Measurements from ENCODE around the gene TBX21. TPM values are rescaled to one million over a fixed set of nuclear protein-coding genes. Genes with fewer than 3 reads are reported as not detected.
"Not testable (repeated sequence)": the region's sequence is repeated elsewhere in the genome, so short reads cannot be mapped to it uniquely, and the experiment has no call there.

The TBX21 gene
- total RNA-seq, 2 donors from 2014 or later, result not detected

DNA sequence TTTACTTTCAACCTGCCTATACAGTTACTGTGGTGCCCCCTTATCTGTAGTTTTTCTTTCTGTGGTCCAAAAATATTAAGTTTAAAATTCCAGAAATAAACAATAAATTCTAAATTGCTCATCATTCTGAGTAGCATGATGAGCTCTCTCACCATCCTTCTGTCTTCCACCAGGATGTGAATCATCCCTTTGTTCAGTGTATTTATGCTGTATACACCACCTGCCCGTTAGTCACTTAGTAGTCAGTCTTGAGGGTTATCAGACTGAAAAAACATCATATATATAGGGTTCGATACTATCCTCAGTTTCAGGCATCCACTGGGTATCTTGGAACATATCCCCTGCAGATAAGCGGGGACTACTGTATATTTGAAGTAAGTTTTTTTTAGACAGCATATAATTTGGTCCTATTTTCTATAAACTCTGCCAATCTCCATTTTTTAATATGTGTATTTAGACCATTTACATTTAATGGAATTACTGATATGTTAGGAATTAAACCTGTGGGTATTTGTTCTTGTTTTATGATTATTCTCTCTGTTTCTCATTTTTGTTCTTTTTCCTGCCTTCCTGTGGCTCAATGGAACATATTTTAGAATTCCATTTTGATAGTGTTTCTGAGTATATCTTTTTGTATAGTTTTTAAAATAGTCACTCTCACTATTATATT lies 31.0 kb downstream of the TBX21 start:
- Mint-ChIP-seq H3K9me3 (peaks cover 9% of the 10 kb centered on the region), H3K4me1 (no peaks in the 10 kb centered on the region), H3K4me3 (no peak overlapping the region), H3K36me3 (ENCODE audit: low read depth) (no peaks in the 10 kb centered on the region), H3K27ac (no peak overlapping the region), H3K27me3 (ENCODE audit: insufficient read depth) (peaks cover 32% of the 10 kb centered on the region)
- DNase-seq, result no peak
- H3K27ac ChIP-seq (ENCODE audit: low read depth, low read length), result no peak overlapping the region
- no peak overlapping the region for H3K9ac ChIP-seq (ENCODE audit: extremely low read depth, low read length, poor library complexity, severe bottlenecking)
- 65 to 90% methylated on average over 2 to 3 of the region's 3 CpGs for WGBS, 2 experiments (ENCODE audit: insufficient coverage in 1 of 2, insufficient read length in 1 of 2)
- TF ChIP-seq CTCF (conservative IDR thresholded peaks at IDR 0.05), result no peak
- H3K36me3 ChIP-seq (ENCODE audit: control insufficient read depth, insufficient read depth, low read length), result no peaks in the 10 kb centered on the region
- H3K27me3 ChIP-seq (ENCODE audit: control insufficient read depth, insufficient read depth, low read length, poor library complexity, severe bottlenecking), result peaks cover 18% of the 10 kb centered on the region
- H3K4me1 ChIP-seq (ENCODE audit: control insufficient read depth, insufficient read depth, low read length), result no peaks in the 10 kb centered on the region
- H3K4me3 ChIP-seq (ENCODE audit: low read length), result no peak overlapping the region
- H3K9me3 ChIP-seq (ENCODE audit: control insufficient read depth, low read length), result peaks cover 14% of the 10 kb centered on the region

DNA sequence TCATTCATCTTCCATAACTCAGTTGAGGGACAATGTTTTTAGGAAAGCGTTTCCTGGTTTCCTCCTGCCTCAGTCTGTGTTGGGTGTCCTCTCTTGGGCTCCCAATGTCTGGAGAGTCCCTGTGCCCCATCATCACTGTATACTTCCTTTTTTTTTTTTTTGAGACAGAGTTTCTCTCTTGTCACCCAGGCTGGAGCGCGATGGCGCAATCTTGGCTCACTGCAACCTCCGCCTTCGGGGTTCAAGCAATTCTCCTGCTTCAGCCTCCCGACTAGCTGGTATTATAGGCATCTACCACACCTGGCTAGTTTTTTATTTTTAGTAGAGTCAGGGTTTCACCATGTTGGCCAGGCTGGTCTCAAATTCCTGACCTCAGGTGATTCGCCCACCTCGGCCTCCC lies 40.6 kb downstream of the TBX21 start:
- H3K4me1 ChIP-seq (ENCODE audit: control insufficient read depth, insufficient read depth, low read length); H3K36me3 Mint-ChIP-seq (ENCODE audit: low read depth); H3K27ac Mint-ChIP-seq; H3K9ac ChIP-seq (ENCODE audit: extremely low read depth, low read length, poor library complexity, severe bottlenecking); H3K4me3 Mint-ChIP-seq; DNase-seq; H3K4me1 Mint-ChIP-seq; H3K36me3 ChIP-seq (ENCODE audit: control insufficient read depth, insufficient read depth, low read length); H3K4me3 ChIP-seq (ENCODE audit: low read length); H3K9me3 Mint-ChIP-seq; H3K9me3 ChIP-seq (ENCODE audit: control insufficient read depth, low read length); H3K27ac ChIP-seq (ENCODE audit: low read depth, low read length): not testable (repeated sequence)
- 91 to 93% methylated on average over 9 of the region's 9 CpGs for WGBS, 2 experiments (ENCODE audit: insufficient coverage in 1 of 2, insufficient read length in 1 of 2)
- peaks cover 69% of the 10 kb centered on the region for H3K27me3 Mint-ChIP-seq (ENCODE audit: insufficient read depth)
- peaks cover 58% of the 10 kb centered on the region for H3K27me3 ChIP-seq (ENCODE audit: control insufficient read depth, insufficient read depth, low read length, poor library complexity, severe bottlenecking)

DNA sequence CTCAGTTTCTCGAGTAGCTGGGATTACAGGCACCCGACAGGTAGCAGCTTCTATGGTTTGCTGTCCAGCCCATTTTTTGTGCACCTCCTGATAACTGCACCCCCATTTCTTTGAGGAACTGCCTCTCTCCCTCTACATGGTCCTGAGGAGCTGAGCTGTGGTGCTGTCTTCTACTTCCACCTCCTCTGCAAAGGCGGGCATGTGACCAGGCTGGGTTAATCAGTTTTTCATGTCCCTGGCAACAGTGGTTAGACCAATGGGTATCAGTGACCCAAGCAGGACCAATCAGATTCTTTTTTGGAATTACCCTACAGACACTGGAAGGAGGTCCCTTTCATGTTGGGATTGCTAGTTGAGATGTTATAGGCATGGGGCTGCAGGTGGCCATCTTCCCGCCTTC lies 41.3 kb downstream of the TBX21 start:
- Mint-ChIP-seq H3K27ac (no peak overlapping the region), H3K4me3 (no peak overlapping the region), H3K4me1 (no peaks in the 10 kb centered on the region), H3K36me3 (ENCODE audit: low read depth) (no peaks in the 10 kb centered on the region), H3K9me3 (no peaks in the 10 kb centered on the region), H3K27me3 (ENCODE audit: insufficient read depth) (peaks cover 70% of the 10 kb centered on the region)
- Histone ChIP-seq H3K4me1 (ENCODE audit: control insufficient read depth, insufficient read depth, low read length) (no peaks in the 10 kb centered on the region), H3K4me3 (ENCODE audit: low read length) (no peak overlapping the region), H3K36me3 (ENCODE audit: control insufficient read depth, insufficient read depth, low read length) (no peaks in the 10 kb centered on the region), H3K27ac (ENCODE audit: low read depth, low read length) (no peak overlapping the region), H3K27me3 (ENCODE audit: control insufficient read depth, insufficient read depth, low read length, poor library complexity, severe bottlenecking) (peaks cover 64% of the 10 kb centered on the region), H3K9ac (ENCODE audit: extremely low read depth, low read length, poor library complexity, severe bottlenecking) (no peak overlapping the region), H3K9me3 (ENCODE audit: control insufficient read depth, low read length) (no peaks in the 10 kb centered on the region)
- DNase-seq, result no peak
- whole genome bisulfite sequencing, 2 experiments (ENCODE audit: insufficient coverage in 1 of 2, insufficient read length in 1 of 2), result 70 to 72% methylated on average over 3 to 4 of the region's 4 CpGs
- TF ChIP-seq CTCF (conservative IDR thresholded peaks at IDR 0.05), result no peak

Measured in endodermal cell (in vitro differentiated cells).